ENCODE results near the gene ITPKA. TPM values are rescaled to one million over a fixed set of nuclear protein-coding genes. Genes with fewer than 3 reads are reported as not detected.

ITPKA gene
- total RNA-seq, 1 donor from 2014 or later, result 1.1 TPM

DNA sequence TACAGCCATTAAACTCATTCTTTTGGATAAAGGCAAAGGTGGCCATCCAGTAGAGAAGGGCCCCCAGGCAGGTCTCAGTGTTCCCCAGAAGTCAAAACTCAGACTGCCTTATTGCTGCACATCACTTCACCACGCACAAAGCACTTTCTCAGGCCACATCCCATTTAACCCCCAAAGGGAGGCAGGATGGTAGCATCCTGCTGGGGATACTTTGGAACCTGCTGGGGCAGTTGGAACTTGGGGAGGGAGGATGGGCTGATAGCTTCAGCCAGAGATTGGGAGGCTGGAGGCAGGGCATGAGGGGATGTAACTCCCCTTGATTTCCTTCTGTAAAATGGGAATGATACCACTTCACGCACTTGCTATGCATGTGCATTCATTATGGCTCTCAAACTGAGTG is 5.0 kb downstream of the ITPKA start:
- DNase-seq, result no peak
- no peak overlapping the region for H3K27ac Mint-ChIP-seq (ENCODE audit: unreplicated experiment)
- H3K4me3 Mint-ChIP-seq (ENCODE audit: unreplicated experiment), result no peak overlapping the region
- H3K36me3 Mint-ChIP-seq (ENCODE audit: unreplicated experiment), result no peaks in the 10 kb centered on the region
- H3K4me1 Mint-ChIP-seq (ENCODE audit: low read depth, unreplicated experiment), result no peaks in the 10 kb centered on the region
- H3K9me3 Mint-ChIP-seq (ENCODE audit: unreplicated experiment), result peaks cover 9% of the 10 kb centered on the region
- TF ChIP-seq, protein P1, sequence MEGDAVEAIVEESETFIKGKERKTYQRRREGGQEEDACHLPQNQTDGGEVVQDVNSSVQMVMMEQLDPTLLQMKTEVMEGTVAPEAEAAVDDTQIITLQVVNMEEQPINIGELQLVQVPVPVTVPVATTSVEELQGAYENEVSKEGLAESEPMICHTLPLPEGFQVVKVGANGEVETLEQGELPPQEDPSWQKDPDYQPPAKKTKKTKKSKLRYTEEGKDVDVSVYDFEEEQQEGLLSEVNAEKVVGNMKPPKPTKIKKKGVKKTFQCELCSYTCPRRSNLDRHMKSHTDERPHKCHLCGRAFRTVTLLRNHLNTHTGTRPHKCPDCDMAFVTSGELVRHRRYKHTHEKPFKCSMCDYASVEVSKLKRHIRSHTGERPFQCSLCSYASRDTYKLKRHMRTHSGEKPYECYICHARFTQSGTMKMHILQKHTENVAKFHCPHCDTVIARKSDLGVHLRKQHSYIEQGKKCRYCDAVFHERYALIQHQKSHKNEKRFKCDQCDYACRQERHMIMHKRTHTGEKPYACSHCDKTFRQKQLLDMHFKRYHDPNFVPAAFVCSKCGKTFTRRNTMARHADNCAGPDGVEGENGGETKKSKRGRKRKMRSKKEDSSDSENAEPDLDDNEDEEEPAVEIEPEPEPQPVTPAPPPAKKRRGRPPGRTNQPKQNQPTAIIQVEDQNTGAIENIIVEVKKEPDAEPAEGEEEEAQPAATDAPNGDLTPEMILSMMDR (IDR thresholded peaks at IDR 0.05; ENCODE audit: partially characterized antibody, unreplicated experiment), result no peak
- H3K27me3 Mint-ChIP-seq (ENCODE audit: unreplicated experiment), result peaks cover 33% of the 10 kb centered on the region

- no peaks in the 10 kb centered on the region for H3K36me3 Mint-ChIP-seq (ENCODE audit: unreplicated experiment)
Observed at GRCh38 chr15:41499109-41499851, 5.6 kb downstream of the ITPKA start.

DNA sequence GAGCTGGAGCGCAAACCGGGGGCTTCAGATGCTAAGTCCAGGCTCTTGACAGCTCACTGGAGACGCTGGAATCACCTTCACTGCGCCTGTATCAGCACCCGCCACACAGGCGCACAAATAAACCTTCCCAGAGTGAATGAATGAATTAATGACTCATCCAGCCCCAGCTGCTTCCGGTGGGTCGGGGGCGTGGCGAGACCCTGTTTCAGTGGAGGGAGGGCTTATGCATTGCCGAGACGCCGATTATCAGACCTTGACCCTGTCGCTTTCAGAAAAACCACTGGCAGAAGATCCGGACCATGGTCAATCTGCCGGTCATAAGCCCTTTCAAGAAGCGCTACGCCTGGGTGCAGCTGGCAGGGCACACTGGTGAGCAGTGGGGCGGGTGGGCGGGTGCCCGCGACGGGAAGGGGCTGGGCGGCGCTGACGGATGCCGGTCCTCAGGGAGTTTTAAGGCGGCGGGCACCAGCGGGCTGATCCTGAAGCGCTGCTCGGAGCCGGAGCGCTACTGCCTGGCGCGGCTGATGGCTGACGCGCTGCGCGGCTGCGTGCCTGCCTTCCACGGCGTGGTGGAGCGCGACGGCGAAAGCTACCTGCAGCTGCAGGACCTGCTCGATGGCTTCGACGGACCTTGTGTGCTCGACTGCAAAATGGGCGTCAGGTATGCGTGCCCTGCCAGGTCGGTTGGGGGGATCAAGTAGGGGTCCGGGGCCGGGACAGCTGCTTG is 7.7 kb downstream of the ITPKA start:
- peaks cover 39% of the 10 kb centered on the region for H3K27me3 Mint-ChIP-seq (ENCODE audit: unreplicated experiment)
- peaks cover 9% of the 10 kb centered on the region for H3K9me3 Mint-ChIP-seq (ENCODE audit: unreplicated experiment)
- H3K27ac Mint-ChIP-seq (ENCODE audit: unreplicated experiment), result no peak overlapping the region
- no peaks in the 10 kb centered on the region for H3K4me1 Mint-ChIP-seq (ENCODE audit: low read depth, unreplicated experiment)
- peak; percentile 65 for DNase-seq
- H3K36me3 Mint-ChIP-seq (ENCODE audit: unreplicated experiment), result no peaks in the 10 kb centered on the region
- peak overlapping the region; percentile 60 for H3K4me3 Mint-ChIP-seq (ENCODE audit: unreplicated experiment)
- TF ChIP-seq, protein P1 (IDR thresholded peaks at IDR 0.05; ENCODE audit: partially characterized antibody, unreplicated experiment), result no peak

More at GRCh38 chr15:41499109-41499851, 5.6 kb downstream of the ITPKA start:
- Mint-ChIP-seq H3K4me1 (ENCODE audit: low read depth, unreplicated experiment) (no peaks in the 10 kb centered on the region), H3K27me3 (ENCODE audit: unreplicated experiment) (peaks cover 37% of the 10 kb centered on the region), H3K9me3 (ENCODE audit: unreplicated experiment) (peaks cover 9% of the 10 kb centered on the region), H3K27ac (ENCODE audit: unreplicated experiment) (no peak overlapping the region), H3K4me3 (ENCODE audit: unreplicated experiment) (no peak overlapping the region)
- no peak for DNase-seq
- TF ChIP-seq, protein P1 (IDR thresholded peaks at IDR 0.05; ENCODE audit: partially characterized antibody, unreplicated experiment), result no peak

- Mint-ChIP-seq H3K27me3 (ENCODE audit: unreplicated experiment) (peaks cover 32% of the 10 kb centered on the region), H3K9me3 (ENCODE audit: unreplicated experiment) (peaks cover 9% of the 10 kb centered on the region), H3K36me3 (ENCODE audit: unreplicated experiment) (no peaks in the 10 kb centered on the region), H3K4me3 (ENCODE audit: unreplicated experiment) (peak overlapping the region; percentile 49), H3K27ac (ENCODE audit: unreplicated experiment) (no peak overlapping the region), H3K4me1 (ENCODE audit: low read depth, unreplicated experiment) (no peaks in the 10 kb centered on the region)
- no peak for DNase-seq
- TF ChIP-seq, protein P1 (IDR thresholded peaks at IDR 0.05; ENCODE audit: partially characterized antibody, unreplicated experiment), result no peak
Observed at GRCh38 chr15:41501931-41502794, 8.5 kb downstream of the ITPKA start.
